HepG2 (cell line): Measurements from ENCODE around the gene PSMD8. TPM values are rescaled to one million over a fixed set of nuclear protein-coding genes. Genes with fewer than 3 reads are reported as not detected.

Experiments used
- AGO2 ChIP-seq: fragments of 200-400 bp; formaldehyde crosslinking; optimal IDR thresholded peaks from 2 replicates; pipeline ENCODE3; 2017; ENCODE audit warnings: mild to moderate bottlenecking, low read depth, low read length, moderate library complexity
- DBP ChIP-seq: sonication (generic); formaldehyde crosslinking; IDR thresholded peaks from 2 replicates; pipeline ENCODE4 v1.4.0; 2020; ENCODE audit warnings: missing genetic modification reagents; ENCODE audit errors: not compliant biosample characterization
- ESRRA ChIP-seq: sonication (generic); formaldehyde crosslinking; IDR thresholded peaks from 2 replicates; pipeline ENCODE4 v1.5.1; 2020; ENCODE audit warnings: mild to moderate bottlenecking, low read depth, missing genetic modification reagents
- FOXP4 ChIP-seq: sonication (generic); formaldehyde crosslinking; IDR thresholded peaks from 2 replicates; pipeline ENCODE4 v1.4.0; 2020; ENCODE audit warnings: missing genetic modification reagents
- LCORL ChIP-seq, 2 experiments: fragments of 450-650 bp in 1 of 2; sonication (generic) in 1 of 2; formaldehyde crosslinking in 1 of 2; IDR thresholded peaks; 2 replicates each; pipeline versions ENCODE4 v1.5.0 to v1.6.1; 2017 to 2020; ENCODE audit warnings: antibody characterized with exemption in 1 of 2, missing genetic modification reagents in 1 of 2
- SIN3A ChIP-seq: IDR thresholded peaks from 2 replicates; pipeline ENCODE4 v1.6.1; 2011; ENCODE audit warnings: low read depth, mild to moderate bottlenecking, control low read depth, low read length, borderline replicate concordance
- SMAD3 ChIP-seq: sonication (generic); formaldehyde crosslinking; IDR thresholded peaks from 2 replicates; pipeline ENCODE4 v1.4.0; 2020; ENCODE audit warnings: missing genetic modification reagents
- SNAPC2 ChIP-seq: sonication (generic); formaldehyde crosslinking; IDR thresholded peaks from 2 replicates; pipeline ENCODE4 v1.8.1; 2022; ENCODE audit warnings: mild to moderate bottlenecking, missing genetic modification reagents
- SP5 ChIP-seq: IDR thresholded peaks from 2 replicates; pipeline ENCODE4 v1.6.1; 2016; ENCODE audit warnings: low read depth, borderline replicate concordance
- U2AF2 ChIP-seq: fragments of 200-400 bp; formaldehyde crosslinking; IDR thresholded peaks from 2 replicates; pipeline ENCODE4 v1.6.1; 2017; ENCODE audit warnings: low read depth, mild to moderate bottlenecking, low read length
- ZNF138 ChIP-seq: sonication (generic); formaldehyde crosslinking; IDR thresholded peaks from 2 replicates; pipeline ENCODE4 v1.5.0; 2020; ENCODE audit warnings: mild to moderate bottlenecking, low read depth, missing genetic modification reagents
- ZNF20 ChIP-seq: sonication (generic); formaldehyde crosslinking; IDR thresholded peaks from 2 replicates; pipeline ENCODE4 v1.4.0; 2020; ENCODE audit warnings: mild to moderate bottlenecking, moderate library complexity, missing genetic modification reagents
- ZNF256 ChIP-seq: sonication (generic); formaldehyde crosslinking; conservative IDR thresholded peaks from 2 replicates; pipeline ENCODE4 v1.4.0; 2020; ENCODE audit warnings: missing genetic modification reagents
- ZNF276 ChIP-seq: sonication (generic); formaldehyde crosslinking; IDR thresholded peaks from 2 replicates; pipeline ENCODE4 v1.4.0; 2020; ENCODE audit warnings: mild to moderate bottlenecking, low read depth, missing genetic modification reagents
- ZNF343 ChIP-seq: sonication (generic); formaldehyde crosslinking; IDR thresholded peaks from 2 replicates; pipeline ENCODE4 v1.4.0; 2020; ENCODE audit warnings: mild to moderate bottlenecking, missing genetic modification reagents
- ZNF570 ChIP-seq: sonication (generic); formaldehyde crosslinking; IDR thresholded peaks from 2 replicates; pipeline ENCODE4 v1.4.0; 2020; ENCODE audit warnings: mild to moderate bottlenecking, missing genetic modification reagents, borderline replicate concordance
- ZNF614 ChIP-seq: IDR thresholded peaks from 2 replicates; pipeline ENCODE4 v1.6.1; 2018; ENCODE audit warnings: missing biosample characterization, missing genetic modification reagents, inconsistent platforms, borderline replicate concordance
- ZNF790 ChIP-seq: sonication (generic); formaldehyde crosslinking; IDR thresholded peaks from 2 replicates; pipeline ENCODE4 v1.8.0; 2022; ENCODE audit warnings: missing genetic modification reagents, mild to moderate bottlenecking, borderline replicate concordance
- polyA plus RNA-seq, 8 experiments: library from polyadenylated mRNA; depleted of rRNA in 3 of 8; stranded (reverse) in 7 of 8; unstranded in 1 of 8; fragments of >200 nt; fragmentation: Illumina TruSeq in 4 of 8; extraction: Trizol in 4 of 8; gene quantifications; 2 replicates each; pipeline versions ENCODE4 v1.2.1 to v1.2.3, GENCODE V29; 2011 to 2016; ENCODE audit warnings: low read depth in 4 of 8, missing spikeins in 1 of 8, mixed read lengths in 1 of 8; ENCODE audit not compliant: insufficient read depth in 1 of 8
- total RNA-seq, 5 experiments: library from RNA; depleted of rRNA; stranded (reverse); fragments of >200 nt; fragmentation: Illumina TruSeq; extraction: Trizol; gene quantifications; 2 replicates each; pipeline ENCODE4 v1.2.3, GENCODE V29; 2016; ENCODE audit warnings: low read depth in 1 of 5
- TF ChIP-seq, protein P1 (sequence below): sonication (generic); formaldehyde crosslinking; IDR thresholded peaks from 2 replicates; pipeline ENCODE4 v1.9.0; 2021; ENCODE audit warnings: missing genetic modification reagents, mild to moderate bottlenecking, borderline replicate concordance
- TF ChIP-seq, protein P2 (sequence below): IDR thresholded peaks from 2 replicates; pipeline ENCODE4 v1.6.1; 2016

The PSMD8 gene
- total and polyA plus RNA-seq, 2 of the 13 experiments (the other 11 are each of a cell fraction or from before 2014, with no cell fraction given): 162 to 296 TPM

- TF ChIP-seq, protein P1, sequence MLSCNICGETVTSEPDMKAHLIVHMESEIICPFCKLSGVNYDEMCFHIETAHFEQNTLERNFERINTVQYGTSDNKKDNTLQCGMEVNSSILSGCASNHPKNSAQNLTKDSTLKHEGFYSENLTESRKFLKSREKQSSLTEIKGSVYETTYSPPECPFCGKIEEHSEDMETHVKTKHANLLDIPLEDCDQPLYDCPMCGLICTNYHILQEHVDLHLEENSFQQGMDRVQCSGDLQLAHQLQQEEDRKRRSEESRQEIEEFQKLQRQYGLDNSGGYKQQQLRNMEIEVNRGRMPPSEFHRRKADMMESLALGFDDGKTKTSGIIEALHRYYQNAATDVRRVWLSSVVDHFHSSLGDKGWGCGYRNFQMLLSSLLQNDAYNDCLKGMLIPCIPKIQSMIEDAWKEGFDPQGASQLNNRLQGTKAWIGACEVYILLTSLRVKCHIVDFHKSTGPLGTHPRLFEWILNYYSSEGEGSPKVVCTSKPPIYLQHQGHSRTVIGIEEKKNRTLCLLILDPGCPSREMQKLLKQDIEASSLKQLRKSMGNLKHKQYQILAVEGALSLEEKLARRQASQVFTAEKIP (CRISPR knock-in tag): no peak
- TF ChIP-seq SMAD3 (CRISPR knock-in tag) (peak; percentile 29; the same call in 1 of the 2 replicates), ESRRA (CRISPR knock-in tag) (peak; percentile 53; the same call in 1 of the 2 replicates), ZNF20 (CRISPR knock-in tag) (no peak), LCORL (IDR thresholded peaks at IDR 0.05) (no peak), LCORL (CRISPR knock-in tag; IDR thresholded peaks at IDR 0.05) (peak; percentile 85), ZNF570 (CRISPR knock-in tag) (no peak), AGO2 (peak; percentile 18), ZNF343 (peak; percentile 89), ZNF614 (CRISPR knock-in tag) (0 out of 2 replicates have a peak, but pooled peaks have one; percentile 65), SNAPC2 (CRISPR knock-in tag) (peak; percentile 54; the same call in 1 of the 2 replicates), DBP (CRISPR knock-in tag) (no peak), ZNF256 (peak; percentile 36; the same call in 1 of the 2 replicates), ZNF138 (0 out of 2 replicates have a peak, but pooled peaks have one; percentile 31), ZNF790 (CRISPR knock-in tag) (peak; percentile 82; the same call in 1 of the 2 replicates), ZNF276 (CRISPR knock-in tag) (peak; percentile 52; the same call in 1 of the 2 replicates), FOXP4 (CRISPR knock-in tag) (peak; percentile 69), U2AF2 (no peak), SP5 (CRISPR knock-in tag) (peak; percentile 78), SIN3A (peak; percentile 76; the same call in 1 of the 2 replicates)
- TF ChIP-seq, protein P2, sequence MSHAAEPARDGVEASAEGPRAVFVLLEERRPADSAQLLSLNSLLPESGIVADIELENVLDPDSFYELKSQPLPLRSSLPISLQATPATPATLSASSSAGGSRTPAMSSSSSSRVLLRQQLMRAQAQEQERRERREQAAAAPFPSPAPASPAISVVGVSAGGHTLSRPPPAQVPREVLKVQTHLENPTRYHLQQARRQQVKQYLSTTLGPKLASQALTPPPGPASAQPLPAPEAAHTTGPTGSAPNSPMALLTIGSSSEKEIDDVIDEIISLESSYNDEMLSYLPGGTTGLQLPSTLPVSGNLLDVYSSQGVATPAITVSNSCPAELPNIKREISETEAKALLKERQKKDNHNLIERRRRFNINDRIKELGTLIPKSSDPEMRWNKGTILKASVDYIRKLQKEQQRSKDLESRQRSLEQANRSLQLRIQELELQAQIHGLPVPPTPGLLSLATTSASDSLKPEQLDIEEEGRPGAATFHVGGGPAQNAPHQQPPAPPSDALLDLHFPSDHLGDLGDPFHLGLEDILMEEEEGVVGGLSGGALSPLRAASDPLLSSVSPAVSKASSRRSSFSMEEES (CRISPR knock-in tag): peak; percentile 54; the same call in 1 of the 2 replicates
Observed at GRCh38 chr19:38402967-38403674, 28.8 kb downstream of the PSMD8 start, which contains the start of gene FAM98C (continued).
